Trophoblast cell (in vitro differentiated cells and primary cell): ENCODE measurements around the gene POC1A.

Experiments
- DNase-seq, 2 donors: peaks; one replicate each; pipeline ENCODE4 v3.0.0-alpha.2; 2016
- H2AFZ ChIP-seq: 2 replicates; pipeline ENCODE4 v1.6.1; 2013; ENCODE audit warnings: low read length, moderate library complexity, mild to moderate bottlenecking; ENCODE audit not compliant: insufficient read depth, poor library complexity
- H2AK5ac ChIP-seq: 2 replicates; pipeline ENCODE4 v1.6.1; 2013; ENCODE audit warnings: mild to moderate bottlenecking, low read length
- H2BK120ac ChIP-seq: 2 replicates; pipeline ENCODE4 v1.6.1; 2013; ENCODE audit warnings: low read length, mild to moderate bottlenecking, moderate library complexity; ENCODE audit not compliant: insufficient read depth, poor library complexity
- H2BK12ac ChIP-seq: 2 replicates; pipeline ENCODE4 v1.6.1; 2013; ENCODE audit warnings: mild to moderate bottlenecking, low read length, moderate library complexity
- H2BK5ac ChIP-seq: 2 replicates; pipeline ENCODE4 v1.6.1; 2013; ENCODE audit warnings: low read length, low read depth, moderate library complexity, mild to moderate bottlenecking; ENCODE audit not compliant: poor library complexity
- H3K14ac ChIP-seq: 2 replicates; pipeline ENCODE4 v1.6.1; 2013; ENCODE audit warnings: mild to moderate bottlenecking, low read length
- H3K18ac ChIP-seq: 2 replicates; pipeline ENCODE4 v1.6.1; 2013; ENCODE audit warnings: mild to moderate bottlenecking, low read length
- H3K23ac ChIP-seq: 2 replicates; pipeline ENCODE4 v1.6.1; 2013; ENCODE audit warnings: low read length
- H3K27ac ChIP-seq: 2 replicates; pipeline ENCODE4 v1.5.1; 2013; ENCODE audit warnings: low read depth, mild to moderate bottlenecking, inconsistent platforms, low read length, moderate library complexity
- H3K27me3 ChIP-seq: 2 replicates; pipeline ENCODE4 v1.6.1; 2013; ENCODE audit warnings: inconsistent platforms, mild to moderate bottlenecking, low read length, moderate library complexity; ENCODE audit not compliant: insufficient read depth
- H3K36me3 ChIP-seq, 2 experiments: 1 replicate in 1 of 2; 2 replicates in 1 of 2; pipeline ENCODE4 v1.6.1; 2013; ENCODE audit warnings: low read length in 2 of 2, mild to moderate bottlenecking in 2 of 2, moderate library complexity in 1 of 2; ENCODE audit not compliant: insufficient read depth in 2 of 2, control insufficient read depth in 1 of 2
- H3K4ac ChIP-seq: 2 replicates; pipeline ENCODE4 v1.6.1; 2013; ENCODE audit warnings: low read depth, mild to moderate bottlenecking, low read length, moderate library complexity
- H3K4me1 ChIP-seq, 2 experiments: 1 replicate in 1 of 2; 2 replicates in 1 of 2; pipeline ENCODE4 v1.6.1; 2013; ENCODE audit warnings: low read length in 2 of 2, mild to moderate bottlenecking in 2 of 2, moderate library complexity in 1 of 2; ENCODE audit not compliant: insufficient read depth in 2 of 2, control insufficient read depth in 1 of 2
- H3K4me2 ChIP-seq: 2 replicates; pipeline ENCODE4 v1.6.1; 2013; ENCODE audit warnings: inconsistent platforms, mild to moderate bottlenecking, low read length, moderate library complexity
- H3K4me3 ChIP-seq: 2 replicates; pipeline ENCODE4 v1.5.1; 2013; ENCODE audit warnings: mild to moderate bottlenecking, low read depth, low read length, inconsistent platforms
- H3K79me1 ChIP-seq: one replicate; pipeline ENCODE4 v1.6.1; 2013; ENCODE audit warnings: low read length
- H3K79me2 ChIP-seq: 2 replicates; pipeline ENCODE4 v1.6.1; 2013; ENCODE audit warnings: low read length, mild to moderate bottlenecking; ENCODE audit not compliant: control insufficient read depth, insufficient read depth, poor library complexity
- H3K9ac ChIP-seq: 2 replicates; pipeline ENCODE4 v1.6.1; 2013; ENCODE audit warnings: mild to moderate bottlenecking, low read length
- H3K9me3 ChIP-seq: 2 replicates; pipeline ENCODE4 v1.6.1; 2013; ENCODE audit warnings: low read depth, mild to moderate bottlenecking, control low read depth, inconsistent platforms, low read length; ENCODE audit not compliant: insufficient read depth
- H4K12ac ChIP-seq: 2 replicates; pipeline ENCODE4 v1.6.1; 2013; ENCODE audit warnings: low read depth, mild to moderate bottlenecking, low read length, moderate library complexity
- H4K8ac ChIP-seq: 2 replicates; pipeline ENCODE4 v1.6.1; 2013; ENCODE audit warnings: low read depth, mild to moderate bottlenecking, low read length, moderate library complexity
- H4K91ac ChIP-seq: one replicate; pipeline ENCODE4 v1.6.1; 2013; ENCODE audit warnings: low read depth, mild to moderate bottlenecking, low read length, moderate library complexity
- WGBS: extraction: QIAGEN DNeasy Blood & Tissue Kit; methylation state at CpG from one replicate; pipeline ENCODE4 v1.1.7; 2013; ENCODE audit warnings: missing lambda C conversion rate; ENCODE audit not compliant: insufficient read length, insufficient coverage; ENCODE audit errors: extremely low coverage; 5-methylcytosine and 5-hydroxymethylcytosine counted together

Gene POC1A

GRCh38 chr3:52069855-52070254 lies 84.4 kb downstream of the POC1A start:
- no peak overlapping the region for H3K4me3 ChIP-seq
- H3K79me1 ChIP-seq: peaks cover 3% of the 10 kb centered on the region
- H3K4ac ChIP-seq: no peak overlapping the region
- no peak overlapping the region for H2BK120ac ChIP-seq
- no peak overlapping the region for H4K91ac ChIP-seq
- no peak for DNase-seq
- H2AK5ac ChIP-seq: no peak overlapping the region
- no peak overlapping the region for H3K4me2 ChIP-seq
- no peak overlapping the region for H3K14ac ChIP-seq
- no peaks in the 10 kb centered on the region for H3K27me3 ChIP-seq
- no CpG with 5 or more reads among the region's 4 CpGs for WGBS
- no peak overlapping the region for H2BK5ac ChIP-seq
- no peak overlapping the region for H3K27ac ChIP-seq
- no peak overlapping the region for H2AFZ ChIP-seq
- H3K79me2 ChIP-seq: no peaks in the 10 kb centered on the region
- H4K12ac ChIP-seq: no peak overlapping the region
- H4K8ac ChIP-seq: no peak overlapping the region
- no peak overlapping the region for H3K18ac ChIP-seq
- no peak overlapping the region for H3K23ac ChIP-seq
- H3K4me1 ChIP-seq: peaks cover 4 to 6% of the 10 kb centered on the region in 2 experiments
- peaks cover 4 to 7% of the 10 kb centered on the region in 2 experiments for H3K36me3 ChIP-seq
- H3K9me3 ChIP-seq: no peaks in the 10 kb centered on the region
- peak overlapping the region; percentile 19 for H2BK12ac ChIP-seq
- no peak overlapping the region for H3K9ac ChIP-seq

- H3K4me1 ChIP-seq: peaks cover 4 to 6% of the 10 kb centered on the region in 2 experiments
- H3K18ac ChIP-seq: no peak overlapping the region
- no peak overlapping the region for H2AK5ac ChIP-seq
- H3K14ac ChIP-seq: no peak overlapping the region
- no peaks in the 10 kb centered on the region for H3K9me3 ChIP-seq
- H3K27ac ChIP-seq: no peak overlapping the region
- peaks cover 0 to under 1% of the 10 kb centered on the region in 2 experiments for H3K36me3 ChIP-seq
- no peak overlapping the region for H4K12ac ChIP-seq
- no peak overlapping the region for H4K8ac ChIP-seq
- no peak overlapping the region for H3K23ac ChIP-seq
- H3K27me3 ChIP-seq: no peaks in the 10 kb centered on the region
- no peak overlapping the region for H2BK5ac ChIP-seq
- no peak overlapping the region for H4K91ac ChIP-seq
- WGBS: no CpG with 5 or more reads among the region's 5 CpGs
- no peak overlapping the region for H3K4ac ChIP-seq
- no peak overlapping the region for H3K9ac ChIP-seq
- no peak overlapping the region for H2AFZ ChIP-seq
- H3K79me2 ChIP-seq: no peaks in the 10 kb centered on the region
- H3K4me2 ChIP-seq: no peak overlapping the region
- H3K4me3 ChIP-seq: no peak overlapping the region
- no peak overlapping the region for H2BK120ac ChIP-seq
- H2BK12ac ChIP-seq: no peak overlapping the region
- H3K79me1 ChIP-seq: peaks cover 3% of the 10 kb centered on the region
- DNase-seq: no peak
These were observed 85.1 kb downstream of the POC1A start for GRCh38 chr3:52069135-52069534.

- no peak overlapping the region for H4K91ac ChIP-seq
- WGBS: no CpG with 5 or more reads among the region's 12 CpGs
- H3K9ac ChIP-seq: no peak overlapping the region
- no peak overlapping the region for H2BK5ac ChIP-seq
- no peaks in the 10 kb centered on the region for H3K36me3 ChIP-seq
- H3K79me1 ChIP-seq: peaks cover 3% of the 10 kb centered on the region
- H2BK120ac ChIP-seq: no peak overlapping the region
- H3K14ac ChIP-seq: no peak overlapping the region
- H3K27ac ChIP-seq: no peak overlapping the region
- H4K12ac ChIP-seq: no peak overlapping the region
- no peak for DNase-seq
- H3K27me3 ChIP-seq: no peaks in the 10 kb centered on the region
- H3K23ac ChIP-seq: no peak overlapping the region
- H2AK5ac ChIP-seq: no peak overlapping the region
- H3K18ac ChIP-seq: no peak overlapping the region
- no peaks in the 10 kb centered on the region for H3K79me2 ChIP-seq
- H3K4me2 ChIP-seq: no peak overlapping the region
- H4K8ac ChIP-seq: no peak overlapping the region
- H2BK12ac ChIP-seq: no peak overlapping the region
- peaks cover 4 to 6% of the 10 kb centered on the region in 2 experiments for H3K4me1 ChIP-seq
- no peak overlapping the region for H3K4ac ChIP-seq
- H3K4me3 ChIP-seq: no peak overlapping the region
- no peaks in the 10 kb centered on the region for H3K9me3 ChIP-seq
- no peak overlapping the region for H2AFZ ChIP-seq
These were observed 85.5 kb downstream of the POC1A start for GRCh38 chr3:52068730-52069129.

- H2AFZ ChIP-seq: no peak overlapping the region
- H3K4me2 ChIP-seq: no peak overlapping the region
- H4K12ac ChIP-seq: no peak overlapping the region
- no peak overlapping the region for H3K4me3 ChIP-seq
- H2BK5ac ChIP-seq: no peak overlapping the region
- no peaks in the 10 kb centered on the region for H3K9me3 ChIP-seq
- peaks cover 3% of the 10 kb centered on the region for H3K79me1 ChIP-seq
- no peak overlapping the region for H3K9ac ChIP-seq
- H3K23ac ChIP-seq: no peak overlapping the region
- no peak overlapping the region for H2BK120ac ChIP-seq
- no peak overlapping the region for H3K27ac ChIP-seq
- H3K79me2 ChIP-seq: no peaks in the 10 kb centered on the region
- H2AK5ac ChIP-seq: no peak overlapping the region
- H3K27me3 ChIP-seq: no peaks in the 10 kb centered on the region
- H3K36me3 ChIP-seq: no peaks in the 10 kb centered on the region
- H3K14ac ChIP-seq: no peak overlapping the region
- H4K91ac ChIP-seq: no peak overlapping the region
- no peak overlapping the region for H3K4ac ChIP-seq
- H4K8ac ChIP-seq: peak overlapping the region; percentile 12
- no CpG with 5 or more reads among the region's 12 CpGs for WGBS
- peaks cover 4 to 6% of the 10 kb centered on the region in 2 experiments for H3K4me1 ChIP-seq
- H3K18ac ChIP-seq: no peak overlapping the region
- H2BK12ac ChIP-seq: peak overlapping the region; percentile 15
- DNase-seq: no peak
These were observed 86.1 kb downstream of the POC1A start for GRCh38 chr3:52068055-52068571.
